NCI-H226 (cell line): ENCODE data around the gene U2AF1L4.

Source experiments
- DNase-seq: peaks from one replicate; pipeline ENCODE4 v3.0.0-alpha.2; 2015

U2AF1L4 gene

DNA sequence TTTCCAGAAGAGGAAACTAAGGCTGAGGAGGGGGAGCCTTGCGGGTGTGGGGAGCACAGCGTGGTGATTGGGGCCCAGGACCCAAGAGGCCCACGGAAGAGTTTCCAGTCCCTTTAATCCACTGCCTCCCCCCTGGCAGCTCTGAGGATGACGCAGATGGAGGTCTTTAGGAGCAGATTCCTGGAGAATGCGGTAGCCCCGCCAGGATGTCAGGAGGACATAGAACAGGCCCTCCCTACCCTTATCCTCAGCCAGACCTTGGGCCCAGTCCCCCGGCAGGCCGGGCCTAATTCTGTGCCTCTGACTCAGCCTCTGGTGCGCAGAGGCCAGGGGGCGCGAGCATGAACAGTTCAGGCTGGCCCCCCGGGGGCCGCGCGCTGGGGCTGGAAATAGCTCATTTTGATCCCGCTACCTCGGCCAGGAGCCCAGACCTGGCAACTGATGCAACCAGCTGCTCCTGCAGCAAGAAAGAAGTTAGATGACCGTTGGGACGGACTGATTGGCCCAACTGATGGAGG, 12.1 kb upstream of the U2AF1L4 start:
- DNase-seq: peak; percentile 89

DNA sequence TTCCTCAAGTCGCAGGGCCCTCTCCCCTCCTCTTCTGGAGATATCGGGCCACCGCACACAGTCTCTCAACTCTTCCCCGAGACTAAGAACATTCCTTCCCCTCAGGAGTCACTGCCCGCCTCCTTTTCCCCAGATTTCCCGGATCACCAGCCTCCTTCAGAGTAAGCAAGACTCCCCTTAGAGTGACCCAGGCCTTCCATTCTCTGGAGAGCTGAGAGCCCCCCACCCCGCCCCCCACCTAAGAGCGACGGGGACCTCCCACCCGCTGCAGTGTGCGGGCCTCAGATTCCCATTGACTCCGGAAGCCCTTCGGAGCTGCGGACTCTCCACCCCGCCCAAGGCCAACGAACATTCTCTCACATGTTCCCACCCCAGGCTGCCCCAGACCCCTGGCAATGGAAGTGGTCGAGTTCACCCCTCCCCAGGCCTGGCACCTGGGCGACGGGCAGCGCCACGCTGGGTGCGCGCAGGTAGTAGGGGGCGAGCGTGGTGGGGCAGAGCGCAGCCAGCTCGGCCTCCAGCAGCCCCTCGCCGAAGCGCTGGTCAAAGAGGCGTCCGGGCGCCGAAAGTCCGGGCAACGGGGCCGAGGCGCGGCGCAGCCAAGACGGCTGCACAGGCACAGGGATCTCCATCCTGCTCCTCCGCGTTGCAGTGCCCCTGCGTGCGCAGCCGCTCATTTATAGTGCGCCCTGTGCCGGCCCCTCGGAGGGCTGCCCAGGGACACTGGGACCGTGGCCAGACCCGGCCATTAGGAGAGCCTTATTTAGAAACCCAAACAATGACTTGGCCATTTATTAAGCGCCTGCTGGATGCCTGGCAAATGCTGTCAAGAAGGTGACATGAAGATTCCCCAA, 11.4 kb upstream of the U2AF1L4 start, which contains the start of gene HSPB6:
HSPB6 (minus strand) TSS at position 653 of the 854 bp plus-strand sequence; CDS start at position 632, 21 bp downstream.
- DNase-seq: no peak

DNA sequence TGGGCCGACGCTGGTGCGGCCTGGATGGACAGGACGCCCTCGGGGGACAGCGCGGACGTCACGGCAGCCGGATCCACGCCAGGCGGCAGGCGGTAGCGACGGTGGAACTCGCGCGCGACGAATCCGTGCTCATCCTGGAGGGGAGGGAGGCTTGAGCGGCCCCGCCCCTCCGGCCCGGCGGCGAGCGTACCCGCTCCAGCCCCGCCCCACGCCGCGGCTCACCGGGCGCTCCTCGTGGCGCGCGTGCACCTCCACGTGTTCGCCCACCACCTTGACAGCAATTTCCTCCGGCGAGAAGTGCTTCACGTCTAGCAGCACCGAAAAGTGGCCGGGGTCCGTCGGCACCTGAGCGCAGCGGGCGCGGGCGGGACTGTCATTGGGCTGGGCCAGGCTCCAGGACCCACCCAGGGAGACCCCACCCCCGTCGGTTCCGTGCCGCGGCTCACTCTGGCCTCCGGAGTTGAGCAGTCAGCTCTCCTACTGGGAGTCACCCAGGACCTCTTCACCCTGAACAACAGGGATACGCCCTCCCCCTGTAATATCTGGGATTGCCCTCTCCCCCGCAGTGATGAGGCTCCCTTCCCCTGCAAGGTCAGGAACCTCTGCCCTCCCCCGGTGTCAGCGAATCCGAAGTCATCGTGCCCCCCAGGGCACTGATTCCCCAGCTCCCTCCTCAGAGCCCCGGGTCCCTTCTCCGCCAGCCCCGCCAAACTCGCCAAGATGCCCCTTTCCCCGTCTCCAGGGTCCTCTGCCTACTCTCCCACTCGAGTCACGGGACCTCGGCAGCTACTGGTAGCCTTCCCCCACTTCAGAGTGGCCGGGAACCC, 10.5 kb upstream of the U2AF1L4 start:
- DNase-seq: no peak

DNA sequence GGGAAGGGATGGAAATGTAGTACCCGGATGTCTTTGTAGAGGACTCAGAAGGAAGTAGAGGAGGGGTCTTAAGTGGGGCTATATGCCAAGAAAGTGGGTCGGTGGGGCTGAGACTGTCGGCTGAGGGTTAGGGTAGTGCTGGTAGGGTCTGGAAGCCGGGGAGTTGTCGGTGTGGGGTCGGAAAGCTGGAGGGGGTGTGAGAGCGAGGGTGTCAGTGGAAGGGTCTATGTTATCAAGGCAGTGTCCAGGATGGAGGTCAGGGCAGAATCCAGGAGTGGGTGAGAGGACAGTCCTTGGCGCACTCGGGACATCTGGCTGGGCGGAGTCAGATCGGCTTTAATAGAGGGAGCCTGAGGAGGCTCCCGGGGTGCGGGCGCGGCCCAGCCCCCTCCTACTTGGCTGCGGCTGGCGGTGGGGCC, 9.9 kb upstream of the U2AF1L4 start:
- no peak for DNase-seq

DNA sequence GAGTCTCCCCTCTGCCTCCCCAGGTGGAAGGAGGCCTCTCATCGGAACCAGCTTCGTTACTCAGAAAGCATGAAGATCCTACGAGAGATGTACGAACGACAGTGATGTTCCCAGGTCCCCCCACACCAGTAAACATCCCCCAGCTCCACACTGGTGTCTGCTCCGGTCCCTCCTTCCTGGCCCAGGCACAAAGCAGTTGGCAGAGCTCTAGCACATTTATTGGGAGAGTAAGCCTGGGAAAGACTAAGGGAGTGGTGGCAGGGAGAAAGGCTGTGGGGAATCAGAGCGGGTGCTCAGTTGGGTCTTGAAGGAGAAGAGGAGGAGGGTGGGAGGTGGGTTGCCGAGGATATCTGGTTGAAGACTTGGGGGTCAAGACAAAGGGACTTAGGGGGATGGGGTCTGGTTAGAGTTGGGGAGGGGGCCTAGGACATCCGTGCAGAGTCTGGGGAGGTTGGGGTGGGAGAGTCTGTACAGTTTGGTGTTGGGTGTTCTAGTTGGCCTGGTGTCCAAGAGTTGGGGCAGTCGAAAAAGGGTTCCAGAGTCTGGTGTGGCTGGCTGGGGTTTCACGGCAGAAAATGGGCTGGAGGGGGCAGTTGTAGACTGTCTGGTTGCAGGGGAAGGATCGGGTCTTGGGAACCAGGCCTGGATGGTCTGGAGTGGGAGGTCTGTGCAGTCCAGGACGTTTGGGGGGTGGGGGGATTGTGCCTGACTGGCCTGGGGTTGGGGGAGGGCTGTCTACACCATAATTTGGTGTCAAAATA, 9.3 kb upstream of the U2AF1L4 start:
- DNase-seq: no peak

DNA sequence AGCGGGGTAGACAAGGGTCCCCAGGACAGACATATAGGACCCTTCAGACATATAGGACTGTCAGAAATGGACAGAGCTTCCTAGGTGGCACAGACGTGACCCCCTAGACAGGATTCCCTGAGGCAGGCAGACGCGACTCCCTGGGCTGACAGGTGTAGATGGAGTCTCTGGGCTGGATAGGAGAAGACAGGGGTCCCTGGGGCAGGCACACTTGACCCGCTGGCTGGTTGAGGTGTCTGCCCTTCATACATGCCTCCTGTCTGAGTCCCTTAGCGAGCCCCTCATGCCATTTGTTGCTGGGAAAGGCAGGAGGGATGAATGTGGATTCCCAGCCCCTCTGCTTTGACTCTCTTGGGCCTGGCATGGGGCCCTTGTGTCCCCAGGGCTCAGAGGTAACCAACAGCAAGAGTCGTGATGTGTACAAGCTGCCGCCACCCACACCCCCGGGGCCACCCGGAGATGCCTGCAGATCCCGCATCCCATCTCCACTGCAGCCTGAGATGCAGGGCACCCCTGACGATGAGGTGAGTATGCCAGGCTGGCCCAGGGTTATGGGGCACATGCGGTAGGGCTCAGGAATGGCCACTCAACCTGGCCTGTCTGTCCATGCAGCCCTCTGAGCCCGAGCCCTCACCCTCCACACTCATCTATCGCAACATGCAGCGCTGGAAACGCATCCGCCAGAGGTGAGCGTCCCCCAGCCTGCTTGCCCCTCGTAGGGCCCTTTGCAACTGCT, 8.6 kb upstream of the U2AF1L4 start:
- no peak for DNase-seq

DNA sequence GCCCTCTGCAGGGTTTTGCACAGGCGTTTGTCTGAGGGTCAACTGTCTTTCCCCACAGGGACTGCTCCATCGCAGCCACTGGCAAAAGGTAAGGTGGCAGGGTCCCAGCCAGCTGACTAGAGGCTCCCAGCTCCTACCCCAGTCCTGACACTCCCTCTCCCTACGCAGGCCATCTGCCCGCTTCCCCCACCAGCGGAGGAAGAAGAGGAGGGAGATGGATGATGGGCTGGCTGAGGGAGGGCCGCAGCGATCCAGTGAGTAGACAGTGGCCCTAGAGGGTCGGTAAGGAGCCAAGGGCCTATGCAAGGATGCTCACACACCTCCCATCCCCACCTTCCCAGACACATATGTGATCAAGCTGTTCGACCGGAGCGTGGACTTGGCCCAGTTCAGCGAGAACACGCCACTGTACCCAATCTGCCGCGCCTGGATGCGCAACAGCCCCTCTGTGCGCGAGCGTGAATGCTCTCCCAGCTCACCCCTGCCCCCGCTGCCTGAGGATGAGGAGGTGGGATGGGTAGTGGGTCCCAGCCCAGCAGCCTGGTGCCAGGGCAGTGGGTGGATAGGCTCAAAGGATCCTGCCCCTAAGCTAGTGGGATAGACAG, 7.6 kb upstream of the U2AF1L4 start:
- no peak for DNase-seq

DNA sequence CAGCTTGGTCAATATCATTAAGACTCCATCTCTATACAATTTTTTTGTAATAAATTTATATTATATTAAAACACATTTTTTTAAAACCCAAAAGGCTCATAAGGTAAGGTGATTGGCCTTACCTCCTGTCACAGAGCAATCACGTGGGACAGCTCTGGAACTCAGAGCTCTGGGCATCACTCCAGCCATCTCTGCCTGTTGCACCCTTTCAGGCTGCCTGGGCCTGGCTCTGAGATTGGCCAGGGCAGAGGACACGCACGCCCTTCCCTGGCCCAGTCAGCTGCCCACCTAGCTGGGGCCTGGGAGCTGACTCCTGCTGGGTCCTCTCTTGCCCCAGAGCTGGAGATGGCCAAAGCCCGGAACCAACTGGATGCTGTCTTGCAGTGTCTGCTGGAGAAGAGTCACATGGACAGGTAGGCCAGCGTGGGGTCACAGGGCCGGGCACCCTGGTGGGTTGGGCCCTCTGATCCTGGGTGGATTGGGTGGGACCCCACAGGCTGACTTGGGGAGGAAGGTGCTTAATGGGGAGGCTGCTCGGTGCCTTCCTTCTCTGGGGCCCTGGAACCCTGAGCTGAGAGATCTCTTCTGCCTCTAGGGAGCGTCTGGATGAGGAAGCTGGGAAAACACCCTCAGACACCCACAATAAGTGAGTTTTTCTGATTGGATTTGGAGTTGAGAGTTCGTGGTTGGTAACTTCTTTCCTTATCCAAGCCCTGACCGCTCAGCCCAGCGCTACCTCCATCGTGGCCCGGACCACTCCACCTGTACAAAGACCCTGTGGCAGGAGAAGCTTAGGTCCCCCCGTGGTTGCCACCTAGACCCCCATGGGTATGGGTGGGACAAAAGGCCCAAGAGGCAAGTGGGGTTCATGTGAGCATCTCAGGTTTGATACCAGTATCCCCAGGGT, 6.9 kb upstream of the U2AF1L4 start:
- DNase-seq: no peak

DNA sequence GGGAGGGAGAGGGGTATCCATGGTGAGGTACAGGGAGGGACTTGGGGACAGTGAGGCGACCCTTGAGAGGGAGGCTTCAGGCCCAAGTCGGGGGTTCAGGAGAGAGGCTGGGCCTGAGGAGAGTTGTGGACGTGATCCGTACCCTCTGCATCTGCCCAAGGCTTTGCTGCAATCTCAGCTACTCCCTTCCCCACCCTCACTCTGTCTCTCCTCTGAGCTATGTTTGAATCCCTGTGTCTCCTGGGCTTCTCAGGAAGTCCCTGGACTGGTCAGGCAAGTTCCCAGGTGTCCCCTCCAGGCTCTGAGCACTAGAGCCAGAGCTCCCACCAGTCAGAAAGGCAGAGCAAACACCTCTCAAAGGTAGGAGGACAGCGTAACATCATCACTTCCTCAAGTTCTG, 4.9 kb upstream of the U2AF1L4 start:
- no peak for DNase-seq

DNA sequence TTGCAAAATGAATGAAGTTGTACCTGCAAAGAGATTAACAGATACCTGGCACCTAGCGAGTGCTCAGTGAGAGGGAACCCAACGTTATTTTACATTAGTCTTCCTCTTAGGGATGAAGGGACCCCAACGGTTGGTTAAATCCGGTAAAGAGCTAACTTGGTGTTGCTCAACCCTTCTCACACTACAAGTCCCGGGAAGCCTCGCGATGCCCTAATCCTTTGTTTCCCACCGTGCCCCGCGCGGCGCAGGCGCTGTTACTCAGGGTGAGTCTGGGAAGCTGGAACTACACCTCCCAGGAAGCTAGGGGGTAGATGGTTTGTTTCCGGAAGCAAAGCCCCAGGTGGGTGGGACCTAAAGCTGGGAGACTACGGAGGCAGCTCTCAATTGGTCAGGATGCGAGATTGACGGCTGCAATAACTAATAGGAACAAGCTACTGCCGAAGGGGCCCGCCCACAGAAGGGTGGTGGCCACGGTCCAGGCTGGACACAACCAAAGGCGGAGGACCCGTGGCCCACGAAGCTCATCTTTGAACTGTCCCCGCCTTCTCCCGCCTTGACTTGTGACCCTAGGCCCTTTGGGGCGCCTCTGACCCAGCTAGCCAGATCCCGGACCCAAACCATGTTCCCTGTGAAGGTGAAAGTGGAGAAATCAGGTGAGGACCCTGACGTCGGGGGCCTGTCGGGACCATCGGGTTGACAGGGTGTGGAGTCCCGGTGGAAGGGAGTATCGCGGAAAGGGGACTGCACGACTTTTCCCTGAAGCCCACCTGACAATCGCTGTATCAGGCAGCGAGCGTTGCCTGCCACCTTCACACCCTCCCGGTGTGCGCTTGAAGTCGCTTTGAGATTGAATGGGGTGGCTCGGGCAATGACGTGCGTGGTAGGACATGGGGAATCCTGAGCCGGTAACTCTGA, 3.1 kb upstream of the U2AF1L4 start, which contains the start of gene LIN37:
LIN37 (plus strand) TSS at position 471 of the 915 bp plus-strand sequence; CDS start at position 620, 149 bp downstream.
- peak; percentile 98 for DNase-seq

DNA sequence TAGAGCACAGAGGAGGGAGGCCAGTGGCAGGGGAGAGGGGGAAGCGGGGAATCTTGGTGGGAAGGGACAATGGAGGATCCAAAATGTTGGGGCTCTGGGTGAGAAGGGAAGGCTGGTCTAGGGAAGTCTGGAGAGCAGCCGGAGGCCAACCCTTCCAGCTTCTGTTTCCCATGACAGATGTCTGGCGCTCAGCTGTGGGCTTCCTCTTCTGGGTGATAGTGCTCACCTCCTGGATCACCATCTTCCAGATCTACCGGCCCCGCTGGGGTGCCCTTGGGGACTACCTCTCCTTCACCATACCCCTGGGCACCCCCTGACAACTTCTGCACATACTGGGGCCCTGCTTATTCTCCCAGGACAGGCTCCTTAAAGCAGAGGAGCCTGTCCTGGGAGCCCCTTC, 1.3 kb upstream of the U2AF1L4 start:
- DNase-seq: no peak

DNA sequence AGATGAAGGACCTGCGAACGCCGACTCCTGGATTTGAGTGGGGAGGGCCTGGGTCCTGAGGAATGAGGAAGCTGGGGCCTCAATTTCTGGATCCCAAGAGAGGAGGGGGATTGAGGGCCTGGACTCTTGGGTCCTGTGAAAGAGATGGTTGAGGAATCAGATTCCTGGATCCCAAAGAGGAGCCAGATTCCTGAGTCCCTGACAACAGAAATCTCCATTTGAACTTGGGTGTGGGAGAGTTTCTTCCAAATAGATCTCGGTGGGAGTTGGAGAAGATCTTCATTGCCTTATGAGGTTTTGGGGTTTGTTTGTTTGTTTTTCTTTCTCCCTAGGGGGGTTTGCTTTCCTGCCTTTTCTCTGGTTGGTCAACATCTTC, 857 bp upstream of the U2AF1L4 start:
- no peak for DNase-seq

DNA sequence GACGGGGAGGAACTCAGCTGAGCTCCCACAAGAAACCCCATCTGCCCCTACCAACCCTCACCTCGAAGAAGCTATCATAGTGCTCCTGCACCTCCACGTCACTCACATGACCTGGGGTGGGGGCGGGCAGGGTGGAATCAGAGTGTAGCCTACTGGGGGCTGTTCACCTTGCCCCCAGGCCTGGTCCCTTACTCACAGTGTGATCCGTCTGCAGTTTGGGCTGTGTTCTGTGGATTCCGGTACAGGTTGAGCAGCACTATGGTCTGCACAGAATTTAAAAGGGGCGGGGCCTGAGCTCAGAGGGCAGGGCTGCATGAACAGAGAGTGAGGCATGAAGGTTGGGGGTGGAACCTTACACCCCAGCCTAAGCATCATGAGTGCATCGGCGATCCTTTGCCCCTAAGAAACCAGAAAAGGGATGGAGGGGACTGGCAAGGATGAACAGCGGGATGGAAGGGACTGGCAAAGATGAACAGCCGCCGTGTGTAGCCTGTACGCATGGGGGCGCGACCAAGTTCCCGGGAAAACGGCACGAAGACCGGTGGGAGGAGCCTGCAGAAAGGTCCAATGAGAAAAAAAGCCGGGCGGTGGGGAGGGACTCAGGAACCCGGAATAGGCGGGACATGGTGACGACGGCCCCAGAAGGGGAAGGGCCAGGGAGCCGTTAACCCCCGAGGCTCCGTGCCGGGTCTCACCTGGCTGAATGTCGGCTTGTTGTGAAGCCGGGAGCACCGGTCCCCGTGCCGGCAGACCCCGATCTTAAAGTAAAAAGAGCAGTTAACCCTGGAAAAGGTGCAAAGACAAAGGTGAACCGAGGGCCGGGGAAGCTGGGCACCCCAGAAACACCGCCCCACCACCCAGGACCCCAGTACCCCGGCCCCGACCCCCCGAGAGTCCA, 539 bp downstream of the U2AF1L4 start:
- DNase-seq: peak; percentile 90

DNA sequence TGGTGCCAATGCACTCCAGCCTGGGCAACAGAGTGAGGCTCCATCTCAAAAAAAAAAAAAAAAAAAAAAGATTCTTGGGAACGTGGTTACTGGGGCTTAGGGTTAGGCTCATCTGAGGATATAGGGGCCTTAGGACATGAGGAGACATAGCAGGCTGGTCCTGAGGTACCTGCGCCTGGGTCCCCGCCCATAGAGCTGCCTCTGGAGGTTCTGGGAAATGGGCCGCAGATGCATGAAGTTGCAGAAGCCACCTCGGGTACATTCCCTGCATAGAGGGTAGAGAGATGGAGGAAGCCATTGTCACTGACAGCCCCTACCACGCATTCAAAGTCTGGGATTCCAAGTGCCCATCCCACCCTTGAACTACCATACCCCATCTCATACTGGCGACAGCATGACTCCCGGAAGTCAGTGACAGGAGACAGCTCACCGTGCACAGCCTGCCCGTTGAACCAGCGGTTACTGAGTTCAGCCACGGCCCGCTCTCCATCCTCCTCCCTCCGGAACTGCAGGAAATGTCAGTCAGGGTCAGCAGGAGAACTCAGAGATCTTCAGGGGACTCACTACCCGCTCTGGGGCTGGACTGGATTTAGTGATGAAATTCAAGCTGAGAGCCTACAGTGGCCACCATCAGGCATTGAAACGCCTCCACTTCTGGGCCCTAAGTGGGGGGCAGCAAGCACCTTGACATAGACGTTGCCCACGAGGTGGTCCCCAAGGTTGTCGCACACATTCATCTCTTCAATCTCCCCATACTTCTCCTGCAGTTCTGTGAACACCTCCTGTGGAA, 1.4 kb downstream of the U2AF1L4 start:
- DNase-seq: no peak

DNA sequence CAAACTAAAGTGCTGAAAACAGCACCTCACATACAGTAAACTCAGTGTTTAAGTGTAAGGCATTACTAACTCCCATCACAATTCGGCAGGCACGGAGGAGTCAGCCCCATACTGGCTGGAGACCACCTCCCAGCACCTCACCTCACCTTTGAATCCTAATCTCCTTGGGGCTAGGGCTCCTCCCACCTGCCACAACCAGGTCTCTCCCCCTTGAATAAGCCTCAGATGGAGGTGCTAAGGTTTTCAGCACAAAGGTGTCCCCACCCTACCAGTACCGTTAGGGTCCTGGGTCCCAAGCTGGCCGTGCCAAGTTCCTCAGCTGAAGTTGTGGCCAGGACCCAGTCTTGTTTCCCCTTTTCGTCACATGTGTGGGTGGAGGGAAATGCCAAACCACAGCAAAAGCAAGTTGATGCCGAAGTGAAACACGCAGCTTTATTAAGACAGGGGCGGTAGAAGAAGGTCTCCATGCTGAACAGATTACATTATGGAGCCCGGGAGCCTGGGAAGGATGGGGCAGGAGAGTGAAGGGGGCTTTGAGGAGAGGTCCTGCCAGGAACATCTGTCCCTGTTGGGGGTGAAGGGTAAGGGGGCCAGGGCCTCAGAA, 3.0 kb downstream of the U2AF1L4 start, which contains the start of gene IGFLR1:
IGFLR1 (minus strand) TSS at position 332 of the 604 bp plus-strand sequence. CDS start 1,272 bp downstream, outside the sequence.
- DNase-seq: no peak

DNA sequence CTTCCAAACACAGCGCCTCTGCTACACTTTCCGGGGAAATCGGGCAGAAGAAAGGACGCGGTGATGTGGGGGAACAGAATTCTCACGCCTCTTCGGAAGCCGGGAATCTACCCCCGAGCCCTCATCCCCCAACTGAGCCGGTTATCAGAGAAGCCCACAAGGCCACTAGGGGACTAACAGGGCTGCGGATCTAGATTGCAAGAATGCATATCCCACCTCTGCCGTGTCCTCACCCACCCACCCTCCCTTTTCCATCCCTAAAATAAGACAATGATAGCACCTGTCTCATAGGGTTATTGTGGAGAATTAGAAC, 4.1 kb downstream of the U2AF1L4 start:
- no peak for DNase-seq
